Fibroblast of pulmonary artery (primary cell): ENCODE measurements around the gene ZMYM3.
A peak's percentile ranks its signal among the peaks of the same experiment; 100 is the strongest.

Experiments used
- DNase-seq: peaks from one replicate; pipeline ENCODE4 v3.0.0-alpha.2; 2010; ENCODE audit warnings: low read depth
- H3K4me3 ChIP-seq: replicated peaks from 2 replicates; pipeline ENCODE4 v1.5.1; 2011; ENCODE audit warnings: low read depth, mild to moderate bottlenecking, control low read depth, low read length, moderate library complexity
- TF ChIP-seq, protein P1 (sequence below): IDR thresholded peaks from 2 replicates; pipeline ENCODE4 v1.5.1; 2011; ENCODE audit warnings: mild to moderate bottlenecking, control low read depth, low read length, inconsistent platforms; ENCODE audit errors: missing control alignments

Gene ZMYM3

GRCh38 chrX:71221145-71221544 is 32.8 kb downstream of the ZMYM3 start:
- TF ChIP-seq, protein P1, sequence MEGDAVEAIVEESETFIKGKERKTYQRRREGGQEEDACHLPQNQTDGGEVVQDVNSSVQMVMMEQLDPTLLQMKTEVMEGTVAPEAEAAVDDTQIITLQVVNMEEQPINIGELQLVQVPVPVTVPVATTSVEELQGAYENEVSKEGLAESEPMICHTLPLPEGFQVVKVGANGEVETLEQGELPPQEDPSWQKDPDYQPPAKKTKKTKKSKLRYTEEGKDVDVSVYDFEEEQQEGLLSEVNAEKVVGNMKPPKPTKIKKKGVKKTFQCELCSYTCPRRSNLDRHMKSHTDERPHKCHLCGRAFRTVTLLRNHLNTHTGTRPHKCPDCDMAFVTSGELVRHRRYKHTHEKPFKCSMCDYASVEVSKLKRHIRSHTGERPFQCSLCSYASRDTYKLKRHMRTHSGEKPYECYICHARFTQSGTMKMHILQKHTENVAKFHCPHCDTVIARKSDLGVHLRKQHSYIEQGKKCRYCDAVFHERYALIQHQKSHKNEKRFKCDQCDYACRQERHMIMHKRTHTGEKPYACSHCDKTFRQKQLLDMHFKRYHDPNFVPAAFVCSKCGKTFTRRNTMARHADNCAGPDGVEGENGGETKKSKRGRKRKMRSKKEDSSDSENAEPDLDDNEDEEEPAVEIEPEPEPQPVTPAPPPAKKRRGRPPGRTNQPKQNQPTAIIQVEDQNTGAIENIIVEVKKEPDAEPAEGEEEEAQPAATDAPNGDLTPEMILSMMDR: no peak
- DNase-seq: no peak
- H3K4me3 ChIP-seq: no peak overlapping the region

DNA sequence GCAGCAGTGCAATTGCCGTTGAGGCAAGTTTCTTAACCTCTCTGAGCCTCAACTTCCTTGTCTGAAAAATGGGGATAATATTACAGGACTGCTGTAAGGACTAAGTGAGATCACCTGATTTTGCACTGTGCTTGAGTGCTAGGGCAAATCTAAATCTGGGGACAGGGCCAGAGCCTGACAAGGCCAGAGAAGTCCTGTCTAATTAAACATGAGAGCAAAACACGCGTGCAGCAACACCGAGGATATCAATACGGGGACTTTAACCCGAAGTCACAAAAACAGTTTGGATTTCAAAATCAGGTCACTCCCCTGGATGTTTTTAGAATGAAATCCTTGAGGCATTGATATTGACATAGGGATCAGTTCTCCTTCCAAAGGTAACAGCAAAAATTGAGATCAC is 36.6 kb downstream of the ZMYM3 start:
- TF ChIP-seq, protein P1: no peak
- DNase-seq: no peak
- H3K4me3 ChIP-seq: no peak overlapping the region

DNA sequence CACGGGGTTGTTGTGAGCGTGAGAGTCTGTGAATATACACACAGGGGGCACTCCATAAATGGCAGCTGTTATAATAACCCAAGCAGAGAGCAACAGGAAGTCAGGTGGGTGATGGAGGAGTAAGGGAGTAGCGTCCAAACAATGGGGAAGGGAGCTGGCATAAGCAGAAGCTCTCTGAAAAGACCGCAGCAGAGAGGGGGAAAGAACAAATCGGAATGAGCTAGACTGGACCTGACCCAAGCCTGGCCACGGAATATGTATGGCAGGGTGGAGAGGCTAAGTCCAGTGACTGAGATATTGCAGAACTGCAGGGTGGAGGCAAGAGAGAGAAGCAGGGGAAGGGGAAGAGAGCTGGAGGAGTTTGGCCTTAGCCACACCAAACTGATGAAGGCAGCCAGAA is 37.5 kb downstream of the ZMYM3 start:
- TF ChIP-seq, protein P1: no peak
- no peak overlapping the region for H3K4me3 ChIP-seq

GRCh38 chrX:71215338-71215912 is 38.5 kb downstream of the ZMYM3 start:
- no peak overlapping the region for H3K4me3 ChIP-seq
- TF ChIP-seq, protein P1: no peak
- DNase-seq: no peak

More for the DNA sequence above, 37.5 kb downstream of the ZMYM3 start:
- DNase-seq: peak; percentile 4

GRCh38 chrX:71214604-71215337 is 39.2 kb downstream of the ZMYM3 start:
- no peak overlapping the region for H3K4me3 ChIP-seq
- no peak for DNase-seq
- TF ChIP-seq, protein P1: no peak

- H3K4me3 ChIP-seq: no peak overlapping the region
- no peak for DNase-seq
- TF ChIP-seq, protein P1: no peak
Measured at GRCh38 chrX:71214152-71214551, 39.8 kb downstream of the ZMYM3 start.

- TF ChIP-seq, protein P1: no peak
- DNase-seq: no peak
- no peak overlapping the region for H3K4me3 ChIP-seq
Measured at GRCh38 chrX:71212536-71212935, 41.4 kb downstream of the ZMYM3 start.
